CD4-positive, alpha-beta T cell treated with Interleukin-17A for 4 hours (primary cell): ENCODE data around the gene CCDC74A.
"Not testable (repeated sequence)": the region's sequence is repeated elsewhere in the genome, so short reads cannot be mapped to it uniquely, and the experiment has no call there.

Source experiments
- DNase-seq: peaks from one replicate; pipeline ENCODE4 v3.0.0-alpha.2; 2020; ENCODE audit warnings: mixed read lengths

CCDC74A gene

GRCh38 chr2:131567891-131568290 lies 40.2 kb downstream of the CCDC74A start:
- DNase-seq, result no peak

DNA sequence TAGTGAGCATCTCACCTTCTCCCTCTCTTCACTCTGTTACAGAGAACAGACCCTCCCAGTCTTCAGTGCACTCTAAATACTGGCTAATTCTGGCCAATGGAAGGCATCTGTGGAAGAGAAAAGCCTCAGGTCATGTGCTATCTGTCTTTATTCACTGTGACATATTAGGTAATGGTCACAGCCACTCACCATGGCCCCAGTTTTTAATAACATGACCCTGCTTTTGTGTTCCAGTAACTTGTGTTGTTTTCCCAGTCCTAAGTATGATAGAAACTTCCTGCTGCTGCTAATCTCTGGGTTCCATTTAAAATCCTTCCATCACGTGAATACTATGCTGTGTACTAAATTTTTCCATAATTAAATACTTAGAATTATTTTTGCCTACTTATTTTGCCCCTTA lies 40.7 kb downstream of the CCDC74A start:
- DNase-seq, result not testable (repeated sequence)

DNA sequence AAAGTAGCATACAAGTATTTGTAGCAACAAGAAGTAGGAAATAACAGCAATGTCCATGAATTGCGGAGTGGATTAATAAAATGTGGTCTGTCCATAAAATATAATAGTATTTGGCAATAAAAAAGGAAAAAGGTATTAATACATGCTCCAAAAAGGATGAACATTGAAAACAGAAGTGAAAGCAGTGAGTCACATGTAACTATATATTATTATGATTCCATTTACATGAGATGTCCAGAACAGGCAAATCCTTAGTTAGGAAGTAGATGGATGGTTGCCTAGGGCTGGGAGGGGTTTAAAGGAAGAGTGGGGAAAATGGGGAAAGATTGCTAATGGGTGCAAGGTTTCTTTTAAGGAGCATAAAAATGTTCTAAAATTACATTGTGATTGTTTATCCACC lies 44.5 kb downstream of the CCDC74A start:
- DNase-seq, result no peak

DNA sequence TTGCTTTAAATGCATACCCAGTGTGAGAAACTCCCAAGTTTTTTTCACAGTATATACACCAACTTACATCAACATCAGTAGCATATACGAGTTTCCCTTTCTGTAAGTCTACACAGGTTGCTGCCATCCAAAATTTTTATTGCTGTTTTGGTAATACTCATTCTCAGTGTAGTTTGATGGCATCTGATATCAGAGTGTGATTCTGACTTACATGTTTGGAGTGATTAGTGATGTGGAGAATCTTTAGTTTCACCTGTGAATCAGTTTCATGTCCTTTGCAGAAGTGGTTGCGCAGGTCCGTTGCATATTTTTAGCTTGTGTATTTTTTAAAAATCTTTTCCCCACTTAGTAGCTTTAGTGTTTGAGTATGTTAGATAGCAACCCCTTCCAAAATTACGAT lies 50.1 kb downstream of the CCDC74A start:
- no peak for DNase-seq

DNA sequence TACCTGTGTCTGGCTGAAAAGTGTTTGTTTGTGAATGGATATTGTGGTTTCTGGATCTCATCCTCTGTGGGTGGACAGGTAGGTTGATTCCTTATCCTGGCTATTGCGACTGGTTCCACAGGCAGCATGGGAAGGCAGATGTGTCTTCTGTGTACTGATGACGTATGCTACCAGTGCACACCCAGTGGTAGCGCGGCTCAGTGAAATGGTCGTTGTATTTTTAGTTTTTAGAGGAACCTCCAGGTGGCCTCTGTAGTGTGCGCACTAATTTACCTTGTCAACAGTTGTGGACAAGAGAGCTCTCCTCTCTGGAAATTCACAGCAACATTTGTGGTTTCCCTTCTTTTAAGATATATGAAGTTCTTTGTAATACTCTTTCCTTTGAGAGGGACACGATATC lies 52.5 kb downstream of the CCDC74A start:
- no peak for DNase-seq
